Measurements from ENCODE around the gene C8G. TPM values are rescaled to one million over a fixed set of nuclear protein-coding genes. Genes with fewer than 3 reads are reported as not detected.

C8G gene
- total and polyA plus RNA-seq, 2 of the 13 experiments (the other 11 are each of a cell fraction or from before 2014, with no cell fraction given), result 4.9 to 12.8 TPM

GRCh38 chr9:136979769-136980587, 34.9 kb downstream of the C8G start (continued):
- TF ChIP-seq NFE2 (CRISPR knock-in tag; IDR thresholded peaks at IDR 0.05), result no peak
- TF ChIP-seq CHCHD3 (CRISPR knock-in tag; IDR thresholded peaks at IDR 0.05), result no peak
- TF ChIP-seq HNF1B (CRISPR knock-in tag; IDR thresholded peaks at IDR 0.05), result no peak
- TF ChIP-seq REPIN1 (CRISPR knock-in tag; IDR thresholded peaks at IDR 0.05; ENCODE audit: borderline replicate concordance, low read depth), result no peak
- TF ChIP-seq ZNF773 (CRISPR knock-in tag; IDR thresholded peaks at IDR 0.05; ENCODE audit: borderline replicate concordance), result no peak
- TF ChIP-seq, protein P1, sequence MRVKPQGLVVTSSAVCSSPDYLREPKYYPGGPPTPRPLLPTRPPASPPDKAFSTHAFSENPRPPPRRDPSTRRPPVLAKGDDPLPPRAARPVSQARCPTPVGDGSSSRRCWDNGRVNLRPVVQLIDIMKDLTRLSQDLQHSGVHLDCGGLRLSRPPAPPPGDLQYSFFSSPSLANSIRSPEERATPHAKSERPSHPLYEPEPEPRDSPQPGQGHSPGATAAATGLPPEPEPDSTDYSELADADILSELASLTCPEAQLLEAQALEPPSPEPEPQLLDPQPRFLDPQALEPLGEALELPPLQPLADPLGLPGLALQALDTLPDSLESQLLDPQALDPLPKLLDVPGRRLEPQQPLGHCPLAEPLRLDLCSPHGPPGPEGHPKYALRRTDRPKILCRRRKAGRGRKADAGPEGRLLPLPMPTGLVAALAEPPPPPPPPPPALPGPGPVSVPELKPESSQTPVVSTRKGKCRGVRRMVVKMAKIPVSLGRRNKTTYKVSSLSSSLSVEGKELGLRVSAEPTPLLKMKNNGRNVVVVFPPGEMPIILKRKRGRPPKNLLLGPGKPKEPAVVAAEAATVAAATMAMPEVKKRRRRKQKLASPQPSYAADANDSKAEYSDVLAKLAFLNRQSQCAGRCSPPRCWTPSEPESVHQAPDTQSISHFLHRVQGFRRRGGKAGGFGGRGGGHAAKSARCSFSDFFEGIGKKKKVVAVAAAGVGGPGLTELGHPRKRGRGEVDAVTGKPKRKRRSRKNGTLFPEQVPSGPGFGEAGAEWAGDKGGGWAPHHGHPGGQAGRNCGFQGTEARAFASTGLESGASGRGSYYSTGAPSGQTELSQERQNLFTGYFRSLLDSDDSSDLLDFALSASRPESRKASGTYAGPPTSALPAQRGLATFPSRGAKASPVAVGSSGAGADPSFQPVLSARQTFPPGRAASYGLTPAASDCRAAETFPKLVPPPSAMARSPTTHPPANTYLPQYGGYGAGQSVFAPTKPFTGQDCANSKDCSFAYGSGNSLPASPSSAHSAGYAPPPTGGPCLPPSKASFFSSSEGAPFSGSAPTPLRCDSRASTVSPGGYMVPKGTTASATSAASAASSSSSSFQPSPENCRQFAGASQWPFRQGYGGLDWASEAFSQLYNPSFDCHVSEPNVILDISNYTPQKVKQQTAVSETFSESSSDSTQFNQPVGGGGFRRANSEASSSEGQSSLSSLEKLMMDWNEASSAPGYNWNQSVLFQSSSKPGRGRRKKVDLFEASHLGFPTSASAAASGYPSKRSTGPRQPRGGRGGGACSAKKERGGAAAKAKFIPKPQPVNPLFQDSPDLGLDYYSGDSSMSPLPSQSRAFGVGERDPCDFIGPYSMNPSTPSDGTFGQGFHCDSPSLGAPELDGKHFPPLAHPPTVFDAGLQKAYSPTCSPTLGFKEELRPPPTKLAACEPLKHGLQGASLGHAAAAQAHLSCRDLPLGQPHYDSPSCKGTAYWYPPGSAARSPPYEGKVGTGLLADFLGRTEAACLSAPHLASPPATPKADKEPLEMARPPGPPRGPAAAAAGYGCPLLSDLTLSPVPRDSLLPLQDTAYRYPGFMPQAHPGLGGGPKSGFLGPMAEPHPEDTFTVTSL (CRISPR knock-in tag; IDR thresholded peaks at IDR 0.05; ENCODE audit: borderline replicate concordance), result no peak
- no peak for TF ChIP-seq CBX1 (IDR thresholded peaks at IDR 0.05; ENCODE audit: low read depth)
- no peak for TF ChIP-seq ZNF709 (CRISPR knock-in tag; IDR thresholded peaks at IDR 0.05)
- no peak for TF ChIP-seq HMG20A (CRISPR knock-in tag; IDR thresholded peaks at IDR 0.05; ENCODE audit: borderline replicate concordance)
- TF ChIP-seq ELF3 (CRISPR knock-in tag; IDR thresholded peaks at IDR 0.05), result peak; percentile 34; the same call in 1 of the 2 replicates
- TF ChIP-seq ZNF570 (CRISPR knock-in tag; IDR thresholded peaks at IDR 0.05; ENCODE audit: borderline replicate concordance), result no peak
- TF ChIP-seq, protein P2, sequence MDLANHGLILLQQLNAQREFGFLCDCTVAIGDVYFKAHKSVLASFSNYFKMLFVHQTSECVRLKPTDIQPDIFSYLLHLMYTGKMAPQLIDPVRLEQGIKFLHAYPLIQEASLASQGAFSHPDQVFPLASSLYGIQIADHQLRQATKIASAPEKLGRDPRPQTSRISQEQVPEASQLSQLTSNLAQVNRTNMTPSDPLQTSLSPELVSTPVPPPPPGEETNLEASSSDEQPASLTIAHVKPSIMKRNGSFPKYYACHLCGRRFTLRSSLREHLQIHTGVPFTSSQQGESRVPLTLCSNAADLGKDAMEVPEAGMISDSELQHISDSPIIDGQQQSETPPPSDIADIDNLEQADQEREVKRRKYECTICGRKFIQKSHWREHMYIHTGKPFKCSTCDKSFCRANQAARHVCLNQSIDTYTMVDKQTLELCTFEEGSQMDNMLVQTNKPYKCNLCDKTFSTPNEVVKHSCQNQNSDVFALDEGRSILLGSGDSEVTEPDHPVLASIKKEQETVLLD (CRISPR knock-in tag; IDR thresholded peaks at IDR 0.05; ENCODE audit: low read depth), result no peak
- TF ChIP-seq HNRNPUL1 (IDR thresholded peaks at IDR 0.05; ENCODE audit: low read depth, low read length), result no peak
- TF ChIP-seq ZNF687 (CRISPR knock-in tag; IDR thresholded peaks at IDR 0.05), result peak; percentile 41
- TF ChIP-seq ZNF549 (CRISPR knock-in tag; IDR thresholded peaks at IDR 0.05), result no peak
- TF ChIP-seq NBN (conservative IDR thresholded peaks at IDR 0.05), result no peak
- no peak for TF ChIP-seq ZNF256 (CRISPR knock-in tag; conservative IDR thresholded peaks at IDR 0.05)
